Ishikawa (cell line): Measurements from ENCODE around the gene PROC.

Experiments used
- CEBPB ChIP-seq: IDR thresholded peaks from 2 replicates; pipeline ENCODE4 v1.6.1; 2012
- CREB1 ChIP-seq: IDR thresholded peaks from 2 replicates; pipeline ENCODE4 v1.6.1; 2012; ENCODE audit warnings: low read depth
- EGR1 ChIP-seq: IDR thresholded peaks from 2 replicates; pipeline ENCODE4 v1.6.1; 2012
- EP300 ChIP-seq: IDR thresholded peaks from 2 replicates; pipeline ENCODE4 v1.6.1; 2012; ENCODE audit warnings: borderline replicate concordance
- FOXM1 ChIP-seq: IDR thresholded peaks from 2 replicates; pipeline ENCODE4 v1.6.1; 2012; ENCODE audit warnings: low read depth, borderline replicate concordance
- MAX ChIP-seq: IDR thresholded peaks from 2 replicates; pipeline ENCODE4 v1.6.1; 2012
- NFIC ChIP-seq: IDR thresholded peaks from 2 replicates; pipeline ENCODE4 v1.6.1; 2012
- RAD21 ChIP-seq: IDR thresholded peaks from 2 replicates; pipeline ENCODE4 v1.6.1; 2012; ENCODE audit warnings: low read depth
- REST ChIP-seq: IDR thresholded peaks from 2 replicates; pipeline ENCODE4 v1.6.1; 2012; ENCODE audit warnings: low read depth, mild to moderate bottlenecking
- TAF1 ChIP-seq: IDR thresholded peaks from 2 replicates; pipeline ENCODE4 v1.6.1; 2012; ENCODE audit warnings: low read depth, mild to moderate bottlenecking
- TCF12 ChIP-seq: IDR thresholded peaks from 2 replicates; pipeline ENCODE4 v1.6.1; 2012; ENCODE audit warnings: low read depth
- TEAD4 ChIP-seq: IDR thresholded peaks from 2 replicates; pipeline ENCODE4 v1.6.1; 2012
- USF1 ChIP-seq: IDR thresholded peaks from 2 replicates; pipeline ENCODE4 v1.6.1; 2012
- YY1 ChIP-seq: IDR thresholded peaks from 2 replicates; pipeline ENCODE4 v1.6.1; 2012; ENCODE audit warnings: low read depth
- ZBTB7A ChIP-seq: IDR thresholded peaks from 2 replicates; pipeline ENCODE4 v1.6.1; 2012; ENCODE audit warnings: low read depth

The PROC gene

GRCh38 chr2:127421871-127422558 is 3.8 kb downstream of the PROC start:
- no peak for TF ChIP-seq YY1
- TF ChIP-seq ZBTB7A, result peak; percentile 13; the same call in 1 of the 2 replicates
- TF ChIP-seq CEBPB, result no peak

- TF ChIP-seq EGR1, result no peak
- no peak for TF ChIP-seq TCF12
- no peak for TF ChIP-seq TAF1
- no peak for TF ChIP-seq CEBPB
- no peak for TF ChIP-seq RAD21
- TF ChIP-seq CREB1, result no peak
- peak; percentile 88 for TF ChIP-seq ZBTB7A
- peak; percentile 57; the same call in 1 of the 2 replicates for TF ChIP-seq MAX
- TF ChIP-seq USF1, result no peak
- no peak for TF ChIP-seq NFIC
These were observed 4.6 kb downstream of the PROC start for GRCh38 chr2:127422559-127423477.

GRCh38 chr2:127423478-127423843 is 5.2 kb downstream of the PROC start:
- no peak for TF ChIP-seq YY1
- peak; percentile 26; the same call in 1 of the 2 replicates for TF ChIP-seq ZBTB7A
- 0 out of 2 replicates have a peak, but pooled peaks have one; percentile 23 for TF ChIP-seq MAX

- TF ChIP-seq CREB1 (no peak), YY1 (no peak), ZBTB7A (no peak), USF1 (no peak), TCF12 (no peak), TAF1 (no peak), FOXM1 (no peak), RAD21 (no peak), CEBPB (no peak), TEAD4 (no peak), REST (no peak), EP300 (no peak), NFIC (no peak; the same call in 1 of the 2 replicates), EGR1 (no peak)
These were observed 5.7 kb downstream of the PROC start for GRCh38 chr2:127423880-127424279.

- TF ChIP-seq NFIC (no peak), TCF12 (no peak), CEBPB (no peak), YY1 (no peak), RAD21 (no peak), USF1 (no peak), EP300 (no peak), REST (no peak), MAX (no peak), EGR1 (no peak), TAF1 (no peak), ZBTB7A (no peak), CREB1 (no peak), FOXM1 (no peak), TEAD4 (no peak)
These were observed 6.6 kb downstream of the PROC start for GRCh38 chr2:127424598-127425520.
